ENCODE data around the gene ITGA4. TPM values are rescaled to one million over a fixed set of nuclear protein-coding genes. Genes with fewer than 3 reads are reported as not detected.

ITGA4 gene
- total RNA-seq, 4 donors from 2014 or later, result 7.7 to 28.7 (median 12.2) TPM

DNA sequence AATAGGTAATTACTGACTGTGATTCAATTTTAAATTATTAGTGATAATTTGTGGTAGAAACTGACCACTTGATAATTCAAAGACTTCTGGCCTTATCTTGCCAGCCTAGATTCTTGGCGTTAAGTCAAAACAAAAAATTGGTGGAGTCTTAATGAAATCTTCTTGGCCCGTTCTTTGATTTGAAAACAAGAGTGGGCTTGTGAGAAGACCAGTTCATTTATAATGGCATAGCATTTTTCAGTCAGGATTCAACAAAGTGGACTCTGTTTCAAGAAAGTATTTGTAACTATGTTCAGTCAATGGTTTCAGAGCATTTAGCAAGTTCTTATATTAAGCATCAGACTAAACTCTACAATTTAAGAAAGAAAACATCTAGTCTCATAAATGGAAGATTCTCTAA lies 26.0 kb downstream of the ITGA4 start:
- TF ChIP-seq, protein P1, sequence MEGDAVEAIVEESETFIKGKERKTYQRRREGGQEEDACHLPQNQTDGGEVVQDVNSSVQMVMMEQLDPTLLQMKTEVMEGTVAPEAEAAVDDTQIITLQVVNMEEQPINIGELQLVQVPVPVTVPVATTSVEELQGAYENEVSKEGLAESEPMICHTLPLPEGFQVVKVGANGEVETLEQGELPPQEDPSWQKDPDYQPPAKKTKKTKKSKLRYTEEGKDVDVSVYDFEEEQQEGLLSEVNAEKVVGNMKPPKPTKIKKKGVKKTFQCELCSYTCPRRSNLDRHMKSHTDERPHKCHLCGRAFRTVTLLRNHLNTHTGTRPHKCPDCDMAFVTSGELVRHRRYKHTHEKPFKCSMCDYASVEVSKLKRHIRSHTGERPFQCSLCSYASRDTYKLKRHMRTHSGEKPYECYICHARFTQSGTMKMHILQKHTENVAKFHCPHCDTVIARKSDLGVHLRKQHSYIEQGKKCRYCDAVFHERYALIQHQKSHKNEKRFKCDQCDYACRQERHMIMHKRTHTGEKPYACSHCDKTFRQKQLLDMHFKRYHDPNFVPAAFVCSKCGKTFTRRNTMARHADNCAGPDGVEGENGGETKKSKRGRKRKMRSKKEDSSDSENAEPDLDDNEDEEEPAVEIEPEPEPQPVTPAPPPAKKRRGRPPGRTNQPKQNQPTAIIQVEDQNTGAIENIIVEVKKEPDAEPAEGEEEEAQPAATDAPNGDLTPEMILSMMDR (IDR thresholded peaks at IDR 0.05; ENCODE audit: low read depth), result no peak

DNA sequence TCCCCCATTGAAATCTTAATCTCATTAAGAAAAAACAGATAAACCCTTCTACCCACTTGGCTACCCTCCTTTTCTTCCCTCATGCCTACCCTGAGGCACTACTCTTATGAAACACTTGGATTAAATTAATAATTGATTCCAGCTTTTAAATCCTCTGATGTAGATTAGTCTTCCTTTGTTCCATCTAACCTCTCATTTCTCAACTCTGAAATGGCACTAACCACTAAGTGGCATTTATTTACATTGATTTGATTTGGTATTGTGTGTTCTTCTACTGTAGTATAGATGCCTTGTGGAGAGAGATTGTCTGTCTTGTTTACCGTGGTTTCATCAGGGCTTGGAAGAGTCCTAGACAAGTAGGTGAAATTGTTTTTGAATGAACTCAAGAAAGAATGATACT lies 26.7 kb downstream of the ITGA4 start:
- TF ChIP-seq, protein P1 (IDR thresholded peaks at IDR 0.05; ENCODE audit: low read depth), result no peak

DNA sequence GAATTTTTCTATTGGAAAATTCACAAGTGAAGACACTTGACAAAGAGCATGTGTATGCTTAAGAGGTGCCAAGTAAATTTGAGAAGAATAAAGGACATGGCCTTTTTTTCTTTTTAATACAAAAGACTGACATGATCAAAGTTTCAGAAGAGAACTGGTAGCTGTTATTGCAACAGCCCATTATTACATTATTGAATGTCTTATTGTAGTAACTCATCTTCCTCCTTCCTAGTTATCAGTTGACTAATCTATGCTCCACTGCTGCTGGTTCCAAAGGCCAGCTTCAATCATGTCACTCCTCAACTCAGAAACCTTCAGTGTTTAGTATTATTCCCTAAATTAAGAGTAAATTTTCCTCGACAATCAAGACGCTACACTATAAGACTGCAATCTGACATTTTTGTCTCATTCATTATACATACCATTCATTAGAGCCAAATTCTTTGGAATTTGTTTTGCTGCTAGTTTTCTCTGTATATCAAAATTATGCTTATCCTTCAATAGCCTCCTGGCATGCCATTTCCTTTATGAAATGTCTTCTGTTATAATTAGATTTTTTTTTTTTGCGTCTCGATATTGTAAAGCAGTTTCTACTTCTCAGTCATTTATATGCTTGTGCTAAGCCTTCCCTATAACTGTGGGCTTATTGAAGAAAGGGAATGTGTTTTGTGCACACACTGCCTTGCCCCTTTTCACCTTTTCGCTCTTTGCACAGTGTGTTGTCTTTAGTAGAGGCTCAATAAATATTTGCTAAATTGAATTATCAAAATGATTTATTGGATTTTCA lies 27.9 kb downstream of the ITGA4 start:
- TF ChIP-seq, protein P1 (IDR thresholded peaks at IDR 0.05; ENCODE audit: low read depth), result no peak

DNA sequence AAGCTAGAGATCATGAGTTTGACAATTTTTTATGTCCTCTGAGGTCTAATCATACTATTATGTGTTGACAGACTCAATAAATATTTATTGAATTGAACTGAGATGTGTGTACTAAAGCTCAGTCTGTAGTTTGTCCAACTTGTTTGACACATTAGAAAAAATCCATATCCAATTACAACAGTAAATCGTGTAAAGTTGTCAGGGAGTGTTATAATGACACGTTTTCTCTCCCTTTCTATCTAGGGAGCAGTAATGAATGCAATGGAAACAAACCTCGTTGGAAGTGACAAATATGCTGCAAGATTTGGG lies 28.4 kb downstream of the ITGA4 start:
- TF ChIP-seq, protein P1 (IDR thresholded peaks at IDR 0.05; ENCODE audit: low read depth), result no peak

DNA sequence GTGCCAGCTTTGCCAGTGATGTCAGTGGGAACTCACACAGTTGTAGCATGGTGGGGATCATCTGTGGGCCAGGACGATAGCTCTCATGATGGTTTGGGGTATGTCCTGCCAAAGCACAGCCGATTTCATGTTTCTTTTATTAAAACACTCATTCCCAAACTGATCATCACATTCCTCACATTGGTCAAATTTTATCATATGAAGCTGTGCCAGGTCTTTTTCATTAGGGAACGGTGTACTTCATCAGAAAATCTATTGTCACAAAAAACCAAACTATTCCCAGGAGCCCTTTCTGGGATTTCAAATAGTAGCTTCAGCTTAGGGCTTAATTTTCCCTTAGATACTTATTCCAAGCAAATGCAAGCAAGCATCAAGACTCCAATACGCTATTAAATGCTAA lies 42.0 kb downstream of the ITGA4 start:
- TF ChIP-seq, protein P1 (IDR thresholded peaks at IDR 0.05; ENCODE audit: low read depth), result no peak

DNA sequence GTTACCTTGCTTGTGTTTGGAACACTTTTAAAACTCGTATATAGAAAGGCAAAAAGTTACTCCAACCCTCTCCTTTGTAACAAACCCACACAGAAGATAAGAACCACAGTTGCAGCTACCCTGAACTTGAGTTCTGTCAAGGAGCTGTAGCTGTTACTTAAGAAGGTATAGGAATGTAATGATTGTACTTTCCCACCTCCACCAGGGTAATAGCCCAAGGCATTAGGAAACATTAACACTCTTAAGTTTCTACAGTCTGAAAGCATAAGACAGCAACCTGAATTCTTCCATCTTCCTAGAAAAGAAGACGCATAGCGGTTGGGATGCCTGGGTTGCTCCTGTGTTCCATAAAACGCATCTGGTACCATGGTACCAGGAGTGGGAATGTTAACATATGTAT lies 43.0 kb downstream of the ITGA4 start:
- TF ChIP-seq, protein P1 (IDR thresholded peaks at IDR 0.05; ENCODE audit: low read depth), result no peak

DNA sequence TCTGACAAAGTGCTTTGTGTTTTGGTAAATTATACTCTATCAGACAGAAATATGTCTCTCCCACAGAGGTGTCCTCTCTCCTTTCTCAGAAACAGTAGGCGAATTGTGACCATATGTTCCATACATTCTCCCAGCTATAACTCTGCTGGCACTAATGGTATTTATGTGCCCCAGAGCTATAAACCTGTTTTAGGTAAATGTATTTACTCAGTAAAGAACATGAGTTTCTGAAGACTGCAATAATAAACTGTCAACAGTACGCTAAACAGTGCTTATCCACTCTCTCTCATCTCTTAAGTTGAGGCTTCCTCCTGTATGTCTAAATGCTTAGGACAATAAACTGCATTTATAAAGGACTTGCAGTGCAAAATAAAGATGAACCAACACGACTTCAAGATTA lies 58.5 kb downstream of the ITGA4 start:
- TF ChIP-seq, protein P1 (IDR thresholded peaks at IDR 0.05; ENCODE audit: low read depth), result no peak

Measured in subcutaneous adipose tissue (tissue), 4 donors.